SK-N-SH (cell line): ENCODE data around the gene IRX2.

ENCODE experiments used
- CTCF ChIP-seq: fragments of 200-600 bp; sonication (generic); IDR thresholded peaks from 2 replicates; pipeline ENCODE4 v1.6.1; 2017; ENCODE audit warnings: antibody characterized with exemption, mild to moderate bottlenecking, moderate library complexity
- EP300 ChIP-seq, 2 experiments: IDR thresholded peaks; 2 replicates each; pipeline versions ENCODE4 v1.4.0 to v1.6.1; 2012; ENCODE audit warnings: borderline replicate concordance in 1 of 2, low read depth in 1 of 2, low read length in 1 of 2
- RAD21 ChIP-seq: IDR thresholded peaks from 2 replicates; pipeline ENCODE4 v1.6.1; 2012; ENCODE audit warnings: mild to moderate bottlenecking, low read length
- REST ChIP-seq: IDR thresholded peaks from 2 replicates; pipeline ENCODE4 v1.6.1; 2012; ENCODE audit warnings: mild to moderate bottlenecking, low read depth, low read length, moderate library complexity
- SIN3A ChIP-seq: IDR thresholded peaks from 2 replicates; pipeline ENCODE4 v1.6.1; 2012; ENCODE audit warnings: low read depth, mild to moderate bottlenecking, low read length, moderate library complexity, borderline replicate concordance
- YY1 ChIP-seq: IDR thresholded peaks from 2 replicates; pipeline ENCODE4 v1.4.0; 2012; ENCODE audit warnings: low read depth, mild to moderate bottlenecking

- TF ChIP-seq REST: no peak
- TF ChIP-seq YY1: no peak
- TF ChIP-seq SIN3A: no peak
- no peak for TF ChIP-seq CTCF
- no peak for TF ChIP-seq RAD21
- no peak for TF ChIP-seq EP300 (IDR thresholded peaks at IDR 0.05; ENCODE audit: borderline replicate concordance in 1 of 2, low read depth in 1 of 2, low read length in 1 of 2)
These were observed 49.2 kb downstream of the IRX2 start for GRCh38 chr5:2702096-2702879.
